Thyroid gland (tissue), 4 donors: ENCODE data around the gene MEP1B. TPM values are rescaled to one million over a fixed set of nuclear protein-coding genes. Genes with fewer than 3 reads are reported as not detected.

Experiments
- DNase-seq, 2 donors: peaks; one replicate each; pipeline ENCODE4 v3.0.0-alpha.2; 2019
- H3K27ac ChIP-seq, 3 donors: fragments of 200-600 bp; sonication (generic); 1 replicate in 2 of 3; 2 replicates in 1 of 3; pipeline ENCODE4 v1.5.1; 2016 to 2019; ENCODE audit warnings: mild to moderate bottlenecking in 1 of 3, moderate library complexity in 1 of 3
- H3K27me3 ChIP-seq: fragments of 200-600 bp; sonication (generic); one replicate; pipeline ENCODE4 v1.5.1; 2019
- H3K36me3 ChIP-seq, 2 donors: fragments of 200-600 bp; sonication (generic); one replicate each; pipeline ENCODE4 v1.5.1; 2016 to 2019
- H3K4me1 ChIP-seq, 2 donors: fragments of 200-600 bp; sonication (generic); one replicate each; pipeline ENCODE4 v1.5.1; 2017 to 2019
- H3K4me3 ChIP-seq, 3 donors: fragments of 200-600 bp; sonication (generic); replicated peaks in 1 of 3; 1 replicate in 2 of 3; 2 replicates in 1 of 3; pipeline ENCODE4 v1.5.1; 2016; ENCODE audit warnings: mild to moderate bottlenecking in 1 of 3
- H3K9me3 ChIP-seq: fragments of 200-600 bp; sonication (generic); one replicate; pipeline ENCODE4 v1.5.1; 2017
- CTCF ChIP-seq, 6 experiments: fragments of 200-600 bp in 3 of 6; fragments of 450-650 bp in 3 of 6; sonication (generic) in 3 of 6; IDR thresholded peaks; one replicate each; pipeline ENCODE4 v1.5.1; 2016 to 2019; ENCODE audit warnings: antibody characterized with exemption in 6 of 6, mild to moderate bottlenecking in 2 of 6, inconsistent platforms in 1 of 6, moderate library complexity in 1 of 6
- POLR2A ChIP-seq, 2 donors: fragments of 450-650 bp; IDR thresholded peaks; one replicate each; pipeline ENCODE4 v1.6.1; 2017; ENCODE audit warnings: antibody characterized with exemption in 2 of 2, mild to moderate bottlenecking in 2 of 2, moderate library complexity in 1 of 2
- WGBS, 2 donors: methylation state at CpG; one replicate each; pipeline ENCODE4 v1.1.5; 2017; 5-methylcytosine and 5-hydroxymethylcytosine counted together
- intact Hi-C: fragments of 100-400 bp; cut with DNase I; formaldehyde crosslinking; loops from one replicate; pipeline ENCODE4 v1.15.1; 2023
- total RNA-seq, 4 donors: library from RNA; depleted of rRNA; stranded (reverse); fragments of >200 nt; gene quantifications; one replicate each; pipeline ENCODE4 v1.2.3, GENCODE V29; 2016

MEP1B gene
- total RNA-seq: under 1 TPM in 1 of 4 donors, not detected in 3; 0.38 TPM

- intact Hi-C loops: no loop called here
- Histone ChIP-seq H3K27me3 (no peaks in the 10 kb centered on the region), H3K36me3 (no peaks in the 10 kb centered on the region), H3K9me3 (no peaks in the 10 kb centered on the region), H3K27ac (no peak within 1 kb of the TSS), H3K4me1 (no peaks in the 10 kb centered on the region), H3K4me3 (no peak within 1 kb of the TSS)
- 90 to 95% methylated on average over 2 of the region's 2 CpGs for WGBS, 2 donors
- no peak for TF ChIP-seq CTCF (IDR thresholded peaks at IDR 0.05)
- TF ChIP-seq POLR2A (IDR thresholded peaks at IDR 0.05): no peak
- DNase-seq: no peak
Measured at GRCh38 chr18:32189790-32190189, at the start of gene MEP1B. Gene MEP1B, plus strand, starts transcription at chr18:32190039. Its CDS starts 32 bp downstream, at chr18:32190071.

- Histone ChIP-seq H3K4me1 (no peaks in the 10 kb centered on the region), H3K9me3 (no peaks in the 10 kb centered on the region), H3K27me3 (no peaks in the 10 kb centered on the region), H3K4me3 (no peak overlapping the region), H3K27ac (no peak overlapping the region), H3K36me3 (no peaks in the 10 kb centered on the region)
- DNase-seq: no peak
- intact Hi-C loops: no loop called here
- WGBS, 2 donors: 76 to 94% methylated on average over 2 of the region's 2 CpGs
- TF ChIP-seq CTCF (IDR thresholded peaks at IDR 0.05) (no peak), POLR2A (IDR thresholded peaks at IDR 0.05) (no peak)
Measured at GRCh38 chr18:32148185-32148870, 41.5 kb upstream of the MEP1B start.

- no peaks in the 10 kb centered on the region for H3K4me1 ChIP-seq
- no peak overlapping the region for H3K4me3 ChIP-seq
- intact Hi-C loops: loop anchor here (10.0 kb wide), 1 partner anchor 112 kb away; no protein-coding TSS in a partner anchor
- no peaks in the 10 kb centered on the region for H3K27me3 ChIP-seq
- TF ChIP-seq CTCF (IDR thresholded peaks at IDR 0.05): no peak
- no peak for TF ChIP-seq POLR2A (IDR thresholded peaks at IDR 0.05)
- no peak for DNase-seq
- H3K36me3 ChIP-seq: no peaks in the 10 kb centered on the region
- WGBS, 2 donors: 90 to 93% methylated on average over 5 of the region's 5 CpGs
- no peaks in the 10 kb centered on the region for H3K9me3 ChIP-seq
- no peak overlapping the region for H3K27ac ChIP-seq
Measured at GRCh38 chr18:32152705-32153448, 37.0 kb upstream of the MEP1B start.

- Histone ChIP-seq H3K9me3 (no peaks in the 10 kb centered on the region), H3K27ac (no peak overlapping the region), H3K4me1 (peaks cover 4 to 8% of the 10 kb centered on the region in 2 donors), H3K36me3 (no peaks in the 10 kb centered on the region), H3K27me3 (no peaks in the 10 kb centered on the region), H3K4me3 (no peak overlapping the region)
- no peak for DNase-seq
- intact Hi-C loops: loop anchor here (2.0 to 10.0 kb wide), 2 partner anchors 108 to 396 kb away; no protein-coding TSS in a partner anchor
- TF ChIP-seq CTCF (IDR thresholded peaks at IDR 0.05) (no peak), POLR2A (IDR thresholded peaks at IDR 0.05) (no peak)
Measured at GRCh38 chr18:32156855-32157254, 33.0 kb upstream of the MEP1B start.

GRCh38 chr18:32157580-32157979 lies 32.3 kb upstream of the MEP1B start:
- no peak overlapping the region for H3K4me3 ChIP-seq
- intact Hi-C loops: loop anchor here (2.0 to 10.0 kb wide), 2 partner anchors 107 to 395 kb away; no protein-coding TSS in a partner anchor
- H3K36me3 ChIP-seq: no peaks in the 10 kb centered on the region
- no peaks in the 10 kb centered on the region for H3K9me3 ChIP-seq
- TF ChIP-seq POLR2A (IDR thresholded peaks at IDR 0.05) (no peak), CTCF (IDR thresholded peaks at IDR 0.05) (no peak)
- peaks cover 4 to 8% of the 10 kb centered on the region in 2 donors for H3K4me1 ChIP-seq
- DNase-seq: no peak
- no peak overlapping the region for H3K27ac ChIP-seq
- WGBS, 2 donors: 72 to 73% methylated on average over 5 of the region's 5 CpGs
- H3K27me3 ChIP-seq: no peaks in the 10 kb centered on the region
